ENCODE results near the gene TYW1B.
"Not testable (repeated sequence)": the region's sequence is repeated elsewhere in the genome, so short reads cannot be mapped to it uniquely, and the experiment has no call there.

The TYW1B gene

GRCh38 chr7:72667049-72667448 is 161.0 kb downstream of the TYW1B start:
- H3K4me1 ChIP-seq (ENCODE audit: control insufficient read depth, low read length); H3K9me2 ChIP-seq (replicated peaks; ENCODE audit: control insufficient read depth, low read length): not testable (repeated sequence)

DNA sequence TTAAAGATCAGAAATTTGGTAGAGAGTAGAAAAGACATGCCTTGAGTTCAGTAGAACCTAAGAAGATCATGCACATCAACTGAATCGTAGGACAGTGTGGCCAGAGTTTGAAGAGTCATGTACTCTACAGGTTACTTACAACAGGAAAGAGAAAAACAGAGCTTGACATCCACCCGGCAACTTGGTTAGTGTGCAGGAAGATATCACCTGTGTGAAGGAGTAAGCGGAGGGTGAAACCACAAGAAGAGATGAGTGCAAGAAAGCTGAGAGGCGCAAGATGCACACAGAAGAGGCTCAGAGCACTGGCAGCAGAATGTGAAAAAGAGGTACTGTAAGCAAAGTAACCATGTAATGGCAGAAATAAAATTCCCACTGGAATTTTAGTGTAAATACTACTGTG is 179.4 kb downstream of the TYW1B start:
- not testable (repeated sequence) for H3K27me3 ChIP-seq (ENCODE audit: control insufficient read depth, low read length); H3F3A ChIP-seq (ENCODE audit: control insufficient read depth, insufficient read depth); H3K9me2 ChIP-seq (replicated peaks; ENCODE audit: control insufficient read depth, low read length); H3K4me1 ChIP-seq (ENCODE audit: control insufficient read depth, low read length); H4K20me1 ChIP-seq (ENCODE audit: control insufficient read depth, insufficient read depth, low read depth, low read length); H3K4me2 ChIP-seq (ENCODE audit: low read length); H3K36me3 ChIP-seq (ENCODE audit: control insufficient read depth, low read length); H3K27ac ChIP-seq (ENCODE audit: low read depth, low read length); H3K9me3 ChIP-seq (ENCODE audit: control insufficient read depth, insufficient read depth, low read length); H3K4me3 ChIP-seq (ENCODE audit: low read length); H3K79me2 ChIP-seq (ENCODE audit: control insufficient read depth, low read length)

More at GRCh38 chr7:72667049-72667448, 161.0 kb downstream of the TYW1B start:
- H4K20me1 ChIP-seq (ENCODE audit: control insufficient read depth, insufficient read depth, low read depth, low read length); H3K4me3 ChIP-seq (ENCODE audit: low read length); H3K4me2 ChIP-seq (ENCODE audit: low read length); H3K27ac ChIP-seq (ENCODE audit: low read depth, low read length); H3K79me2 ChIP-seq (ENCODE audit: control insufficient read depth, low read length); H3F3A ChIP-seq (ENCODE audit: control insufficient read depth, insufficient read depth); H3K9me3 ChIP-seq (ENCODE audit: control insufficient read depth, insufficient read depth, low read length); H3K36me3 ChIP-seq (ENCODE audit: control insufficient read depth, low read length); H3K27me3 ChIP-seq (ENCODE audit: control insufficient read depth, low read length): not testable (repeated sequence)

GRCh38 chr7:72643708-72644107 is 184.3 kb downstream of the TYW1B start:
- H3K9me3 ChIP-seq (ENCODE audit: control insufficient read depth, insufficient read depth, low read length); H3K27me3 ChIP-seq (ENCODE audit: control insufficient read depth, low read length); H3K36me3 ChIP-seq (ENCODE audit: control insufficient read depth, low read length); H3K4me3 ChIP-seq (ENCODE audit: low read length); H3K4me2 ChIP-seq (ENCODE audit: low read length); H3K9me2 ChIP-seq (replicated peaks; ENCODE audit: control insufficient read depth, low read length); H3K4me1 ChIP-seq (ENCODE audit: control insufficient read depth, low read length); H4K20me1 ChIP-seq (ENCODE audit: control insufficient read depth, insufficient read depth, low read depth, low read length); H3K79me2 ChIP-seq (ENCODE audit: control insufficient read depth, low read length); H3F3A ChIP-seq (ENCODE audit: control insufficient read depth, insufficient read depth); H3K27ac ChIP-seq (ENCODE audit: low read depth, low read length): not testable (repeated sequence)

DNA sequence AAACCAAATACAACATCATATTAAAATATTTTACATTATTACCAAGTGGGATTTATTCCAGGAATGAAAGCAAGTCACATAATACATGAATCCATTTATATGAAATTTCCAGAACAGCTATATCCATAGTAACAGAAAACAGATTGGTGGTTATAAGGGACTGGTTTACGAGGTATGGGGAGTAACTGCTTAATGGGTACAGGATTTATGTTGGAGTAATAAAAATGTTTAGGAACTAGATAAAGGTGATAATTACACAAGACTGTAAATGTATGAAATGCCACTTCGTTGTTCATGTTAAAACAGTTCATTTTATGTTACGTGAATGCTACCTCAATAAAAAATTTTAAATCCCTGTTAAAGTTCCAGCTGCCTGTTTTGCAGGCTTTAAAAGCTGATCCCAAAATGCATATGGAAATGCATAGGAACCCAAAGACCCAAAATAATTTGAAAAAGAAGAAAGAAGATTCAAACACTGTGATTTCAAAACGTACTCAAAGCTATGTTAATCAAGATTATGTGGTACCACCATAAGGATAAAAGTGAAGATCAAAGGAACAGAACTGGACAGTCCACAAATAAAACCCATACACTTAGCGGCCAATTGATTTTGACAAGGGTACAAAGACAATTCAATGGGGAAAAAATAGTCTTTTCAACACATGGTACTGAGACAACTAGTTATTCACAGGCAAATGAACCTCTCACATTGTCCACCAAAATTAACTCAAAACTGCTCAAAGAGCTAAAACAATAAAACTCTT is 186.3 kb downstream of the TYW1B start:
- H3K36me3 ChIP-seq (ENCODE audit: control insufficient read depth, low read length); H3K4me3 ChIP-seq (ENCODE audit: low read length); H3K4me1 ChIP-seq (ENCODE audit: control insufficient read depth, low read length); H3K9me3 ChIP-seq (ENCODE audit: control insufficient read depth, insufficient read depth, low read length); H3K79me2 ChIP-seq (ENCODE audit: control insufficient read depth, low read length); H3K27ac ChIP-seq (ENCODE audit: low read depth, low read length); H3K9me2 ChIP-seq (replicated peaks; ENCODE audit: control insufficient read depth, low read length); H4K20me1 ChIP-seq (ENCODE audit: control insufficient read depth, insufficient read depth, low read depth, low read length); H3K4me2 ChIP-seq (ENCODE audit: low read length); H3K27me3 ChIP-seq (ENCODE audit: control insufficient read depth, low read length); H3F3A ChIP-seq (ENCODE audit: control insufficient read depth, insufficient read depth): not testable (repeated sequence)

- not testable (repeated sequence) for H3K79me2 ChIP-seq (ENCODE audit: control insufficient read depth, low read length); H3K4me3 ChIP-seq (ENCODE audit: low read length); H3K4me2 ChIP-seq (ENCODE audit: low read length); H3K9me3 ChIP-seq (ENCODE audit: control insufficient read depth, insufficient read depth, low read length); H3K4me1 ChIP-seq (ENCODE audit: control insufficient read depth, low read length); H4K20me1 ChIP-seq (ENCODE audit: control insufficient read depth, insufficient read depth, low read depth, low read length); H3K27ac ChIP-seq (ENCODE audit: low read depth, low read length); H3K9me2 ChIP-seq (replicated peaks; ENCODE audit: control insufficient read depth, low read length); H3K27me3 ChIP-seq (ENCODE audit: control insufficient read depth, low read length); H3F3A ChIP-seq (ENCODE audit: control insufficient read depth, insufficient read depth); H3K36me3 ChIP-seq (ENCODE audit: control insufficient read depth, low read length)
Measured at GRCh38 chr7:72640740-72641139, 187.3 kb downstream of the TYW1B start.

GRCh38 chr7:72635273-72635908 is 192.6 kb downstream of the TYW1B start:
- not testable (repeated sequence) for H4K20me1 ChIP-seq (ENCODE audit: control insufficient read depth, insufficient read depth, low read depth, low read length); H3K4me2 ChIP-seq (ENCODE audit: low read length); H3K4me3 ChIP-seq (ENCODE audit: low read length); H3K27ac ChIP-seq (ENCODE audit: low read depth, low read length); H3K9me3 ChIP-seq (ENCODE audit: control insufficient read depth, insufficient read depth, low read length); H3K27me3 ChIP-seq (ENCODE audit: control insufficient read depth, low read length); H3F3A ChIP-seq (ENCODE audit: control insufficient read depth, insufficient read depth); H3K36me3 ChIP-seq (ENCODE audit: control insufficient read depth, low read length); H3K79me2 ChIP-seq (ENCODE audit: control insufficient read depth, low read length); H3K9me2 ChIP-seq (replicated peaks; ENCODE audit: control insufficient read depth, low read length); H3K4me1 ChIP-seq (ENCODE audit: control insufficient read depth, low read length)
- TF ChIP-seq CTCF (IDR thresholded peaks at IDR 0.05; ENCODE audit: low read depth, low read length, poor library complexity, severe bottlenecking): peak; percentile 38

- H3K4me2 ChIP-seq (ENCODE audit: low read length); H3K4me1 ChIP-seq (ENCODE audit: control insufficient read depth, low read length); H3K9me3 ChIP-seq (ENCODE audit: control insufficient read depth, insufficient read depth, low read length); H3K4me3 ChIP-seq (ENCODE audit: low read length); H3K36me3 ChIP-seq (ENCODE audit: control insufficient read depth, low read length); H3K79me2 ChIP-seq (ENCODE audit: control insufficient read depth, low read length); H4K20me1 ChIP-seq (ENCODE audit: control insufficient read depth, insufficient read depth, low read depth, low read length); H3K27ac ChIP-seq (ENCODE audit: low read depth, low read length); H3K9me2 ChIP-seq (replicated peaks; ENCODE audit: control insufficient read depth, low read length); H3F3A ChIP-seq (ENCODE audit: control insufficient read depth, insufficient read depth); H3K27me3 ChIP-seq (ENCODE audit: control insufficient read depth, low read length): not testable (repeated sequence)
Measured at GRCh38 chr7:72632765-72633292, 195.2 kb downstream of the TYW1B start.
